ENCODE measurements around the gene UTP25.
"Not testable (repeated sequence)": the region's sequence is repeated elsewhere in the genome, so short reads cannot be mapped to it uniquely, and the experiment has no call there.

The UTP25 gene

GRCh38 chr1:209827384-209828262 lies at the start of gene UTP25:
Gene UTP25 (plus strand): TSS chr1:209827972. CDS start chr1:209828064, 92 bp downstream.
- DNase-seq (ENCODE audit: low spot score) = peak; percentile 95

- DNase-seq (ENCODE audit: low spot score) = no peak
These were observed 49.7 kb upstream of the UTP25 start for GRCh38 chr1:209778102-209778501.

- no peak for DNase-seq (ENCODE audit: low spot score)
These were observed 47.5 kb upstream of the UTP25 start for GRCh38 chr1:209780268-209780667.

- DNase-seq (ENCODE audit: low spot score) = no peak
These were observed 44.4 kb upstream of the UTP25 start for GRCh38 chr1:209783386-209783785.

- DNase-seq (ENCODE audit: low spot score) = peak; percentile 100
These were observed 43.3 kb upstream of the UTP25 start, which contains the start of gene C1orf74 for GRCh38 chr1:209784265-209785169. Gene C1orf74 (minus strand): TSS chr1:209784559. CDS start chr1:209783634, 925 bp downstream.

- no peak for DNase-seq (ENCODE audit: low spot score)
These were observed 42.2 kb upstream of the UTP25 start for GRCh38 chr1:209785592-209785991.

- DNase-seq (ENCODE audit: low spot score) = no peak
These were observed 41.6 kb upstream of the UTP25 start for GRCh38 chr1:209786146-209786545.

GRCh38 chr1:209787551-209787950 lies 40.2 kb upstream of the UTP25 start:
- no peak for DNase-seq (ENCODE audit: low spot score)

GRCh38 chr1:209789245-209789644 lies 38.5 kb upstream of the UTP25 start:
- no peak for DNase-seq (ENCODE audit: low spot score)

GRCh38 chr1:209790286-209791193 lies 37.2 kb upstream of the UTP25 start:
- no peak for DNase-seq (ENCODE audit: low spot score)

GRCh38 chr1:209791920-209792319 lies 35.9 kb upstream of the UTP25 start:
- DNase-seq (ENCODE audit: low spot score) = no peak

GRCh38 chr1:209793711-209794110 lies 34.1 kb upstream of the UTP25 start:
- not testable (repeated sequence) for DNase-seq (ENCODE audit: low spot score)

- DNase-seq (ENCODE audit: low spot score) = no peak
These were observed 29.7 kb upstream of the UTP25 start for GRCh38 chr1:209797978-209798639.

- no peak for DNase-seq (ENCODE audit: low spot score)
These were observed 26.6 kb upstream of the UTP25 start for GRCh38 chr1:209800984-209801834.

GRCh38 chr1:209802117-209802779 lies 25.5 kb upstream of the UTP25 start:
- no peak for DNase-seq (ENCODE audit: low spot score)

- no peak for DNase-seq (ENCODE audit: low spot score)
These were observed 25.0 kb upstream of the UTP25 start for GRCh38 chr1:209802780-209803152.

GRCh38 chr1:209803568-209803967 lies 24.2 kb upstream of the UTP25 start:
- DNase-seq (ENCODE audit: low spot score) = no peak

- no peak for DNase-seq (ENCODE audit: low spot score)
These were observed 22.4 kb upstream of the UTP25 start for GRCh38 chr1:209805341-209805781.

Data from kidney capillary endothelial cell (primary cell).